ENCODE results near the gene HLA-B. TPM values are rescaled to one million over a fixed set of nuclear protein-coding genes. Genes with fewer than 3 reads are reported as not detected.
"Not testable (repeated sequence)": the region's sequence is repeated elsewhere in the genome, so short reads cannot be mapped to it uniquely, and the experiment has no call there.

HLA-B gene
- total and polyA plus RNA-seq, 3 donors from 2014 or later, result 425 to 943 (median 439) TPM

DNA sequence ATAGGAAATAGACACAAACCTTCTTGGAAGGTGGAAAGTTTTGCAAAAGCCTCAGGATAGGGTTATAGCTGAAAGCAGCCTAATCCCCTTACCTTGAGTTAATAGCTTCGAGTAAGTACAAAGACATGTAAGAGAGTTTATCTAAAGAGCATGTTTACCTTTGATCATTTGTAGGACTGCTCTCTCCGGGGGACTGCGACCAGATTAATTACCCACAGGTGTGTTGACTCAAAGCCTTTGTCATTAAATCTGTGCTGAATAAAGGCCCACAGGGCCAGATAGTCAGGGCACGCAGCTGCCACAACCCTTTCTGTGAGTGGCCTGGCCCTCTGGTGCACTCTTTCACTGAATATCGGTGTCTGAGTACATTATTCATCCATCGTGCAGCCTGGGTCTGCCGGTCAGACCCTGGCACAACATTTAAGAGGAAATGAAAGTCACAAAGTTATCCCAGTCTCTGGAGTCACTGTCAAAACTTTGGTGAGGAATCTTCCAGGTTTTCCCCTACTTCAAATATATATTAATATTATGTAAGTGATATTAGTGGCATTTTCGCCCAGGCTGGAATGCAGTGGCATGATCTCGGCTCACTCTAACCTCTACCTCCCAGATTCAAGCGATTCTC is 41.0 kb upstream of the HLA-B start:
- Histone ChIP-seq H3K9me3 (no peaks in the 10 kb centered on the region), H3K27ac (no peak overlapping the region), H3K27me3 (no peaks in the 10 kb centered on the region), H3K4me1 (peaks cover 19% of the 10 kb centered on the region), H3K4me3 (no peak overlapping the region), H3K36me3 (ENCODE audit: low read depth, missing control alignments) (no peaks in the 10 kb centered on the region)
- TF ChIP-seq CTCF (IDR thresholded peaks at IDR 0.05) (no peak), POLR2A (IDR thresholded peaks at IDR 0.05) (no peak)
- no peak for DNase-seq
- 80 to 82% methylated on average over 10 of the region's 10 CpGs for WGBS, 2 donors
- intact Hi-C loops (cut with DNase I; ENCODE audit: low total_unique reads), result loop anchor here (5.0 kb wide), 1 partner anchor 44 kb away; no protein-coding TSS in a partner anchor

- not testable (repeated sequence) for H3K27ac ChIP-seq; DNase-seq; H3K27me3 ChIP-seq; H3K4me3 ChIP-seq; H3K9me3 ChIP-seq; H3K36me3 ChIP-seq (ENCODE audit: low read depth, missing control alignments)
- intact Hi-C loops (cut with DNase I; ENCODE audit: low total_unique reads), result loop anchor here (5.0 kb wide), 1 partner anchor 45 kb away; no protein-coding TSS in a partner anchor
- peaks cover 14% of the 10 kb centered on the region for H3K4me1 ChIP-seq
- 20 to 24% methylated on average over 8 of the region's 8 CpGs for WGBS, 2 donors
Observed at GRCh38 chr6:31397153-31397499, 40.1 kb upstream of the HLA-B start.

GRCh38 chr6:31396422-31397152 is 39.6 kb upstream of the HLA-B start:
- intact Hi-C loops (cut with DNase I; ENCODE audit: low total_unique reads), result loop anchor here (5.0 kb wide), 1 partner anchor 46 kb away; no protein-coding TSS in a partner anchor
- peak; percentile 89 for DNase-seq
- no peak overlapping the region for H3K27ac ChIP-seq
- no peaks in the 10 kb centered on the region for H3K36me3 ChIP-seq (ENCODE audit: low read depth, missing control alignments)
- H3K9me3 ChIP-seq, result no peaks in the 10 kb centered on the region
- TF ChIP-seq CTCF (IDR thresholded peaks at IDR 0.05) (peak; percentile 68 to 94 (median 86)), POLR2A (IDR thresholded peaks at IDR 0.05) (no peak)
- 40 to 45% methylated on average over 10 to 11 of the region's 11 CpGs for WGBS, 2 donors
- H3K27me3 ChIP-seq, result no peaks in the 10 kb centered on the region
- H3K4me1 ChIP-seq, result peaks cover 9% of the 10 kb centered on the region
- no peak overlapping the region for H3K4me3 ChIP-seq

DNA sequence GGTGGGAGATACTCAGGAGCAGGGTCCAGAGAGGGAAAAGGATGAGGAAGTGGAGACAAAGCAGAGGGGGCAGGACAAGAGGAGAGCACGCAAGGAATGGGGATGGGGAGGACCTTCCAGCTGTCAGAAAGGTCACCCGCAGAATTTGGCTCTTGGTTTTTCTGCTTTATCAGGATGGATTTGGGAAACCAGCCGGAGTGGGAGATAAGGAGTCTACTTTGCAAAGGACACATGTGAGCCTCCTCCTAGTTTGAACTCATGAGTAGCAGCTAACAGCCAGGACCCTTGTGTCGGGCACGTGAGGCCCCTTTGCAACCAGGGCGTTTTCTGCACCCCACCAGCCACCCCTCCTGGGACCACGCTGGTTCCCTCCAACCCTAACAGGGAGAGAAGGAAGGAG is 38.9 kb upstream of the HLA-B start:
- Histone ChIP-seq H3K4me1 (peaks cover 6% of the 10 kb centered on the region), H3K27ac (no peak overlapping the region), H3K36me3 (ENCODE audit: low read depth, missing control alignments) (no peaks in the 10 kb centered on the region), H3K4me3 (no peak overlapping the region), H3K9me3 (no peaks in the 10 kb centered on the region), H3K27me3 (no peaks in the 10 kb centered on the region)
- TF ChIP-seq CTCF (IDR thresholded peaks at IDR 0.05) (no peak), POLR2A (IDR thresholded peaks at IDR 0.05) (no peak)
- intact Hi-C loops (cut with DNase I; ENCODE audit: low total_unique reads), result loop anchor here (5.0 kb wide), 1 partner anchor 46 kb away; no protein-coding TSS in a partner anchor
- DNase-seq, result no peak
- 73 to 78% methylated on average over 6 to 7 of the region's 7 CpGs for WGBS, 2 donors

- Histone ChIP-seq H3K4me1 (peaks cover 6% of the 10 kb centered on the region), H3K36me3 (ENCODE audit: low read depth, missing control alignments) (no peaks in the 10 kb centered on the region), H3K27me3 (no peaks in the 10 kb centered on the region), H3K27ac (no peak overlapping the region), H3K9me3 (no peaks in the 10 kb centered on the region), H3K4me3 (no peak overlapping the region)
- no peak for DNase-seq
- intact Hi-C loops (cut with DNase I; ENCODE audit: low total_unique reads), result no loop called here
- TF ChIP-seq POLR2A (IDR thresholded peaks at IDR 0.05) (no peak), CTCF (IDR thresholded peaks at IDR 0.05) (no peak)
- 66 to 84% methylated on average over 4 of the region's 4 CpGs for WGBS, 2 donors
Observed at GRCh38 chr6:31394381-31394780, 37.4 kb upstream of the HLA-B start.
